Endothelial cell of umbilical vein (primary cell): ENCODE data around the gene TRNAU1AP.

Experiments
- CTCF ChIP-seq, 2 donors: IDR thresholded peaks; 1 replicate in 1 of 2; 2 replicates in 1 of 2; pipeline ENCODE4 v1.5.1; 2011; ENCODE audit warnings: low read length in 2 of 2, mild to moderate bottlenecking in 2 of 2, moderate library complexity in 2 of 2, control low read depth in 1 of 2, inconsistent platforms in 1 of 2, low read depth in 1 of 2; ENCODE audit not compliant: insufficient read depth in 1 of 2; ENCODE audit errors: extremely low read depth in 1 of 2
- MAX ChIP-seq: IDR thresholded peaks from 2 replicates; pipeline ENCODE4 v1.6.1; 2011; ENCODE audit not compliant: insufficient read depth, insufficient read length
- POLR2A ChIP-seq: IDR thresholded peaks from 2 replicates; pipeline ENCODE4 v1.6.1; 2012; ENCODE audit warnings: low read depth, mild to moderate bottlenecking, control low read depth, low read length

GRCh38 chr1:28565726-28566125 is 12.8 kb downstream of the TRNAU1AP start:
- no peak for TF ChIP-seq MAX
- TF ChIP-seq POLR2A = no peak
- TF ChIP-seq CTCF (IDR thresholded peaks at IDR 0.05; ENCODE audit: extremely low read depth in 1 of 2, insufficient read depth in 1 of 2, low read depth in 1 of 2, low read length in 2 of 2) = no peak
